Duodenal mucosa (tissue), 2 donors: ENCODE data around the gene KCNJ16.

Source experiments
- H3K27ac ChIP-seq: one replicate; pipeline ENCODE4 v1.7.0; 2013; ENCODE audit warnings: low read depth, low read length
- H3K27me3 ChIP-seq, 2 donors: one replicate each; pipeline ENCODE4 v1.7.0; 2013; ENCODE audit warnings: low read length in 2 of 2, control low read depth in 1 of 2; ENCODE audit not compliant: insufficient read depth in 2 of 2, control insufficient read depth in 1 of 2
- H3K36me3 ChIP-seq, 2 donors: one replicate each; pipeline ENCODE4 v1.7.0; 2013; ENCODE audit warnings: low read length in 2 of 2, control low read depth in 1 of 2; ENCODE audit not compliant: insufficient read depth in 2 of 2, control insufficient read depth in 1 of 2
- H3K4me1 ChIP-seq, 2 donors: one replicate each; pipeline ENCODE4 v1.7.0; 2013; ENCODE audit warnings: low read length in 2 of 2, control low read depth in 1 of 2; ENCODE audit not compliant: insufficient read depth in 2 of 2, control insufficient read depth in 1 of 2
- H3K4me3 ChIP-seq, 2 donors: one replicate each; pipeline ENCODE4 v1.7.0; 2013; ENCODE audit warnings: low read length in 2 of 2, low read depth in 1 of 2
- H3K9ac ChIP-seq, 2 donors: one replicate each; pipeline ENCODE4 v1.7.0; 2013; ENCODE audit warnings: low read length in 2 of 2, low read depth in 1 of 2
- H3K9me3 ChIP-seq, 2 donors: one replicate each; pipeline ENCODE4 v1.7.0; 2013; ENCODE audit warnings: low read length in 2 of 2, control low read depth in 1 of 2; ENCODE audit not compliant: control insufficient read depth in 1 of 2

KCNJ16 gene

GRCh38 chr17:70106551-70106950 is 31.5 kb downstream of the KCNJ16 start:
- Histone ChIP-seq H3K4me1 (no peaks in the 10 kb centered on the region), H3K9ac (no peak overlapping the region), H3K27ac (no peak overlapping the region), H3K4me3 (no peak overlapping the region), H3K36me3 (no peaks in the 10 kb centered on the region), H3K27me3 (no peaks in the 10 kb centered on the region), H3K9me3 (no peaks in the 10 kb centered on the region)

GRCh38 chr17:70107441-70107840 is 32.4 kb downstream of the KCNJ16 start:
- H3K27ac ChIP-seq = no peak overlapping the region
- no peak overlapping the region for H3K4me3 ChIP-seq
- no peak overlapping the region for H3K9ac ChIP-seq
- no peaks in the 10 kb centered on the region for H3K27me3 ChIP-seq
- no peaks in the 10 kb centered on the region for H3K9me3 ChIP-seq
- no peaks in the 10 kb centered on the region for H3K36me3 ChIP-seq
- no peaks in the 10 kb centered on the region for H3K4me1 ChIP-seq

DNA sequence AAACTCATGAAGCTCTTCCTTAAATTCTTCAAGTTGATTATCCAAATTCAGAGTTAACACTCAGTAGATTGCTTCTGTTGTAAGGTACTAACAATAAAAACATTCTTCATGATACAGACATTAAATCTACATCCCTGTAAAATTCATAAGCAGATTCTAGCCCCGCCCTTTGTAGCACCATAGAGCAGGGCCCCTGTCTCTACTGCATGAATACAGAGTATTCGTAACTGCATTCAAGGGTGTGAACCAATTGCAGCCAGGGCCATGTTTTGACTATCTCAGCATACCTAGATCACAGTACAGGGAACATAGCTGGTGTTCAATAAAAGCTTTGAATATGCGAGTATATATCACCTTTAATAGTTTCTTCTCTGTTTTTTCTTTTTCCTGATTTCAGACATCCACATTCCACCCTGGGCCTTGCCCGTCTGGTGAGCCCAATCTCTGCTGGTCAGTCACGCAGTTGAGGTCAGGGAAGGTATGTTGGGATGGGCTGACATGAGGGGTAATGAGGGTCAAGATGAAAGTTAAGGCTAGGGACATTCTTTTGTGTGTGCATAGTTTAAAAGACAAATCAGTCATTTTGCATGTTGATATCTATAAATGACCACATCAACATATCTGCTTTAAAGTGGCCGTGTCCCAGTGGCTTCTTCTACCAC is 33.0 kb downstream of the KCNJ16 start:
- H3K27ac ChIP-seq = no peak overlapping the region
- H3K4me3 ChIP-seq = no peak overlapping the region
- H3K9me3 ChIP-seq = no peaks in the 10 kb centered on the region
- no peaks in the 10 kb centered on the region for H3K36me3 ChIP-seq
- H3K4me1 ChIP-seq = no peaks in the 10 kb centered on the region
- no peak overlapping the region for H3K9ac ChIP-seq
- H3K27me3 ChIP-seq = no peaks in the 10 kb centered on the region

DNA sequence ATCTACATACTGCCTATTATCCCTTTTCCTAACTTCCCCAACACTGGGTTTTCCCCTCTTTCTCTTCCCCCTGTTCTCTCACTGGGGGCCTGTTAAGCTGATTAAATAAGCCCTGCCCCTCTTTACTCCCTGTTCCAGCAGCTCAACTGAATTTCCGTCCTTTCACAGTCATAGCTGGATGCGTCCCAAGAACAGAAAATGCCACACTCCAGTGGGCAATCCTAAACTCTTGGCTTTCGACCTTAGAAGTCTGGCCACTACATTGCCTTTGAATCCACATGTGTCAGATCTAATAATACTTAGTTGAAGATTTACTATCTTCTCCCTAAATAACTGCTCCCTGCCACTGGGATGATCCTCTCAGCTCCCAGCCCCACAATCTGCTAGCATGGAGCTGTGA is 34.5 kb downstream of the KCNJ16 start:
- Histone ChIP-seq H3K27ac (no peak overlapping the region), H3K4me3 (no peak overlapping the region), H3K9me3 (no peaks in the 10 kb centered on the region), H3K4me1 (no peaks in the 10 kb centered on the region), H3K36me3 (no peaks in the 10 kb centered on the region), H3K27me3 (no peaks in the 10 kb centered on the region), H3K9ac (no peak overlapping the region)

- no peaks in the 10 kb centered on the region for H3K4me1 ChIP-seq
- H3K4me3 ChIP-seq = no peak overlapping the region
- no peak overlapping the region for H3K27ac ChIP-seq
- no peak overlapping the region for H3K9ac ChIP-seq
- no peaks in the 10 kb centered on the region for H3K9me3 ChIP-seq
- no peaks in the 10 kb centered on the region for H3K36me3 ChIP-seq
- no peaks in the 10 kb centered on the region for H3K27me3 ChIP-seq
Observed at GRCh38 chr17:70110443-70110880, 35.4 kb downstream of the KCNJ16 start.

DNA sequence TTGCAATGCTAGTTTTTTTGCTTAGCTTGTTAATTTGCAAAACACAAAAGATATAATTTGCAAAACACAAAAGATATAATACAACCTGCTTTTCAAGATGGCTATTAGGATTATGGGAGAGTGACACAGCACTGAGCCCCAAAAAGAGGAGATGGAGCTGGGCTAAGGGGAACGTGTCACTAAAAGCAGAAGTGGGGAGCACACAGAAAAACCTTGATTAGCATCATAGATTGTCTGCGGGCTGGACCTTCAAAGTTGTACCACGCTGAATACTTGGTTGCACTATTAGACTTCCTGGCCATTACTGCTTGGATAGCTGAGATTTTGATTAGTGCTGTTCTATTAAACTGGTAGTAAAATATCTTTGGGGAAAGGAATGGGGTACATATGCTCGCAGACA is 36.2 kb downstream of the KCNJ16 start:
- no peaks in the 10 kb centered on the region for H3K36me3 ChIP-seq
- H3K4me3 ChIP-seq = no peak overlapping the region
- H3K27ac ChIP-seq = no peak overlapping the region
- no peaks in the 10 kb centered on the region for H3K4me1 ChIP-seq
- no peaks in the 10 kb centered on the region for H3K27me3 ChIP-seq
- no peak overlapping the region for H3K9ac ChIP-seq
- H3K9me3 ChIP-seq = no peaks in the 10 kb centered on the region

- no peak overlapping the region for H3K27ac ChIP-seq
- no peak overlapping the region for H3K9ac ChIP-seq
- no peaks in the 10 kb centered on the region for H3K36me3 ChIP-seq
- no peaks in the 10 kb centered on the region for H3K27me3 ChIP-seq
- H3K9me3 ChIP-seq = no peaks in the 10 kb centered on the region
- H3K4me1 ChIP-seq = no peaks in the 10 kb centered on the region
- no peak overlapping the region for H3K4me3 ChIP-seq
Observed at GRCh38 chr17:70114405-70114804, 39.4 kb downstream of the KCNJ16 start.

- Histone ChIP-seq H3K27ac (no peak overlapping the region), H3K9ac (no peak overlapping the region), H3K27me3 (no peaks in the 10 kb centered on the region), H3K9me3 (no peaks in the 10 kb centered on the region), H3K4me1 (no peaks in the 10 kb centered on the region), H3K36me3 (no peaks in the 10 kb centered on the region), H3K4me3 (no peak overlapping the region)
Observed at GRCh38 chr17:70115126-70115525, 40.1 kb downstream of the KCNJ16 start.

DNA sequence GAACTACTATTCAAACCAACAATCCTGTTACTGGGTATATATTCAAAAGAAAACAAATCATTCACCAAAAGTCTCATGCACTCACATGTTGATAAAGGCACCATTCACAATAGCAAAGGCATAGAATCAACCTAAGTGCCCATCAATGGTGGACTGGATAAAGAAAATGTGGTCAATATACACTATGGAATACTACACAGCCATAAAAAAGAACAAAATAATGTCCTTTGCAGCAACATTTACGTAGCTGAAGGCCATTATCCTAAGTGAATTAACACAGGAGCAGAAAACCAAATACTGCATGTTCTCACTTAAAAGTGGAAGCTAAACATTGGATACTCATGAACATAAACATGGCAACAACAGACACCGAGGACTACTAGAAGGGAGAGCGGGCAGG is 41.9 kb downstream of the KCNJ16 start:
- H3K27ac ChIP-seq = no peak overlapping the region
- H3K36me3 ChIP-seq = no peaks in the 10 kb centered on the region
- no peaks in the 10 kb centered on the region for H3K4me1 ChIP-seq
- no peaks in the 10 kb centered on the region for H3K9me3 ChIP-seq
- no peak overlapping the region for H3K4me3 ChIP-seq
- no peak overlapping the region for H3K9ac ChIP-seq
- no peaks in the 10 kb centered on the region for H3K27me3 ChIP-seq

DNA sequence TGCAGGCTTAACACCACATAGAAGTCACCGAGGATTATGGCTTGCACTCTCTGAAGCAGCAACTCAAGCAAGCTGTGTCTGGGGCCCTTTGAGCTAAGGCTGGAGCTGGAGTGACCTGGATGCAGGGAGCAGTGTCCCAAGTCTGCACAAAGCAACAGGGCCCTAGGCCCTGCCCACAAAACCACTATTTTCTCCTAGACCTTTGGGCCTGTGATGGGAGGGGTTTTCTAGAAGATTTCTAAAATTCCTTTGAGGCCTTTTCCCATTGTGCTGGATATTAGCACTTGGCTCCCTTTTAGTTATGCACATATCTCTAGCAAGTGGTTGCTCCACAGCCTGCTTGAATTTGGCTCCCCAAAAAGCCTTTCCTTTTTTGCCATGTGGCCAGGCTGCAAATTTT is 44.5 kb downstream of the KCNJ16 start:
- Histone ChIP-seq H3K27ac (no peak overlapping the region), H3K27me3 (no peaks in the 10 kb centered on the region), H3K36me3 (no peaks in the 10 kb centered on the region), H3K4me3 (no peak overlapping the region), H3K9ac (no peak overlapping the region), H3K9me3 (no peaks in the 10 kb centered on the region), H3K4me1 (peaks cover 8 to 15% of the 10 kb centered on the region in 2 donors)

- peaks cover 8 to 16% of the 10 kb centered on the region in 2 donors for H3K4me1 ChIP-seq
- no peaks in the 10 kb centered on the region for H3K36me3 ChIP-seq
- no peaks in the 10 kb centered on the region for H3K27me3 ChIP-seq
- H3K4me3 ChIP-seq = no peak overlapping the region
- no peaks in the 10 kb centered on the region for H3K9me3 ChIP-seq
- no peak overlapping the region for H3K27ac ChIP-seq
- H3K9ac ChIP-seq = no peak overlapping the region
Observed at GRCh38 chr17:70119983-70120382, 45.0 kb downstream of the KCNJ16 start.
